Keratinocyte (primary cell): ENCODE results near the gene NALCN. TPM values are rescaled to one million over a fixed set of nuclear protein-coding genes. Genes with fewer than 3 reads are reported as not detected.

Experiments
- DNase-seq: peaks from one replicate; pipeline ENCODE4 v3.0.0-alpha.2; 2011; ENCODE audit warnings: low read depth, missing footprints, low spot score
- FAIRE-seq: peaks from 2 replicates; lab custom pipeline; 2011; peaks lifted over from hg19 to GRCh38; lab: Jason Lieb, UNC
- H2AFZ ChIP-seq: 2 replicates; pipeline ENCODE4 v1.6.0; 2012; ENCODE audit warnings: low read length, control low read depth, inconsistent platforms; ENCODE audit not compliant: control insufficient read depth
- H3K27ac ChIP-seq: 2 replicates; pipeline ENCODE4 v1.5.1; 2011; ENCODE audit warnings: low read length; ENCODE audit not compliant: control insufficient read depth, insufficient read depth
- H3K27me3 ChIP-seq: 3 replicates; pipeline ENCODE4 v1.6.0; 2011; ENCODE audit warnings: low read length; ENCODE audit not compliant: control insufficient read depth, insufficient read depth; ENCODE audit errors: extremely low read depth
- H3K36me3 ChIP-seq, 2 experiments: 2 replicates in 1 of 2; 3 replicates in 1 of 2; pipeline ENCODE4 v1.5.1; 2011; ENCODE audit warnings: low read length in 2 of 2, mild to moderate bottlenecking in 1 of 2; ENCODE audit not compliant: control insufficient read depth in 2 of 2, insufficient read depth in 2 of 2; ENCODE audit errors: extremely low read depth in 1 of 2
- H3K4me1 ChIP-seq: 3 replicates; pipeline ENCODE4 v1.5.1; 2011; ENCODE audit warnings: low read length; ENCODE audit not compliant: control insufficient read depth, insufficient read depth; ENCODE audit errors: extremely low read depth
- H3K4me2 ChIP-seq: 3 replicates; pipeline ENCODE4 v1.6.0; 2011; ENCODE audit warnings: low read depth, low read length; ENCODE audit not compliant: control insufficient read depth, insufficient read depth; ENCODE audit errors: extremely low read depth
- H3K4me3 ChIP-seq, 3 experiments: fragments of 200-600 bp in 1 of 3; sonication (generic) in 1 of 3; 2 replicates in 2 of 3; 3 replicates in 1 of 3; pipeline ENCODE4 v1.5.1; 2011 to 2016; ENCODE audit warnings: low read length in 3 of 3, mild to moderate bottlenecking in 3 of 3, control low read depth in 2 of 3, inconsistent platforms in 1 of 3, low read depth in 1 of 3, mixed read lengths in 1 of 3, mixed run types in 1 of 3, moderate library complexity in 1 of 3; ENCODE audit not compliant: control insufficient read depth in 2 of 3, insufficient read depth in 2 of 3; ENCODE audit errors: extremely low read depth in 1 of 3
- H3K79me2 ChIP-seq: 2 replicates; pipeline ENCODE4 v1.6.0; 2012; ENCODE audit warnings: low read length; ENCODE audit not compliant: control insufficient read depth, insufficient read depth
- H3K9ac ChIP-seq: 3 replicates; pipeline ENCODE4 v1.6.0; 2011; ENCODE audit warnings: low read length; ENCODE audit not compliant: control insufficient read depth, insufficient read depth; ENCODE audit errors: extremely low read depth
- H3K9me1 ChIP-seq: 3 replicates; pipeline ENCODE4 v1.6.0; 2011; ENCODE audit warnings: low read length; ENCODE audit not compliant: control insufficient read depth, insufficient read depth; ENCODE audit errors: extremely low read depth
- H3K9me3 ChIP-seq: 2 replicates; pipeline ENCODE4 v1.5.1; 2012; ENCODE audit warnings: low read depth, low read length; ENCODE audit not compliant: control insufficient read depth
- H4K20me1 ChIP-seq: 3 replicates; pipeline ENCODE4 v1.6.0; 2011; ENCODE audit warnings: low read length; ENCODE audit not compliant: control insufficient read depth, insufficient read depth; ENCODE audit errors: extremely low read depth
- EZH2 ChIP-seq: IDR thresholded peaks from one replicate; pipeline ENCODE4 v1.6.1; 2012; ENCODE audit warnings: inconsistent platforms, mild to moderate bottlenecking, low read length, moderate library complexity
- dilution Hi-C: fragments of 300-500 bp; cut with MboI; formaldehyde crosslinking; loops from one replicate; pipeline ENCODE4 v1.7.0; 2020; ENCODE audit warnings: low sequenced_read_pairs; ENCODE audit not compliant: extremely low pct_ligation_motif_present
- polyA minus RNA-seq, 3 experiments: library from RNA; depleted of rRNA, polyadenylated mRNA; stranded (reverse); fragments of >200 nt; gene quantifications; 1 replicate in 1 of 3; 2 replicates in 1 of 3; 3 replicates in 1 of 3; pipeline ENCODE4 v1.2.3, GENCODE V29; 2011
- polyA plus RNA-seq, 5 experiments: library from polyadenylated mRNA; depleted of rRNA in 3 of 5; stranded (reverse) in 3 of 5; stranded (forward) in 1 of 5; unstranded in 1 of 5; fragments of >200 nt; gene quantifications; 1 replicate in 1 of 5; 2 replicates in 3 of 5; 3 replicates in 1 of 5; pipeline versions ENCODE4 v1.2.1 to v1.2.3, GENCODE V29; 2011 to 2012; ENCODE audit warnings: missing spikeins in 2 of 5, low read depth in 1 of 5, low replicate concordance in 1 of 5
- TF ChIP-seq, protein P1 (sequence below), 3 experiments: IDR thresholded peaks in 1 of 3; conservative IDR thresholded peaks in 1 of 3; optimal IDR thresholded peaks in 1 of 3; 2 replicates in 2 of 3; 3 replicates in 1 of 3; pipeline versions ENCODE3 to v1.5.1; 2011; ENCODE audit warnings: low read length in 3 of 3, mild to moderate bottlenecking in 3 of 3, moderate library complexity in 2 of 3, control low read depth in 1 of 3, inconsistent platforms in 1 of 3; ENCODE audit not compliant: insufficient read depth in 2 of 3; ENCODE audit errors: extremely low read depth in 1 of 3

Gene NALCN
- polyA plus RNA-seq (0.07 to 0.16 TPM (median 0.12 TPM) in 3 replicates), polyA minus RNA-seq (0.33 to 0.38 TPM in 2 of 3 replicates, not detected in the other)
- not detected for polyA plus RNA-seq (2011; ENCODE audit: low read depth)
- 0.27 and 0.43 TPM in 2 replicates for polyA plus RNA-seq (2011; cell fraction: cytosol; rRNA removed)
- polyA plus RNA-seq (2011; cell fraction: nucleus; rRNA removed), result 0.17 and 0.28 TPM in 2 replicates
- 0.03 TPM in 1 of 2 replicates, not detected in the other for polyA plus RNA-seq (2012; ENCODE audit: low replicate concordance)
- polyA minus RNA-seq (2011; cell fraction: cytosol; rRNA and poly(A)+ RNA removed), result not detected
- polyA minus RNA-seq (2011; cell fraction: nucleus; rRNA and poly(A)+ RNA removed), result 0.11 and 1.3 TPM in 2 replicates

GRCh38 chr13:101416181-101417042 is at the start of gene NALCN:
Gene NALCN, minus strand, starts transcription at chr13:101416508. Its CDS starts 17,382 bp downstream, at chr13:101399126.
- peaks cover 3% of the 10 kb centered on the region for H3K4me1 ChIP-seq
- no peaks in the 10 kb centered on the region for H3K79me2 ChIP-seq
- peak within 1 kb of the TSS; percentile 33 to 74 (median 65) for H3K4me3 ChIP-seq
- dilution Hi-C loops, result no loop called here
- FAIRE-seq, result no peak
- peak within 1 kb of the TSS; percentile 85 for H3K4me2 ChIP-seq
- no peaks in the 10 kb centered on the region for H4K20me1 ChIP-seq
- H3K27me3 ChIP-seq, result peaks cover 9% of the 10 kb centered on the region
- H3K27ac ChIP-seq, result no peak within 1 kb of the TSS
- H3K9me3 ChIP-seq, result no peaks in the 10 kb centered on the region
- DNase-seq, result no peak
- peak within 1 kb of the TSS; percentile 58 for H3K9ac ChIP-seq
- H2AFZ ChIP-seq, result peak within 1 kb of the TSS; percentile 87
- H3K9me1 ChIP-seq, result no peaks in the 10 kb centered on the region
- no peaks in the 10 kb centered on the region for H3K36me3 ChIP-seq
- TF ChIP-seq, protein P1, sequence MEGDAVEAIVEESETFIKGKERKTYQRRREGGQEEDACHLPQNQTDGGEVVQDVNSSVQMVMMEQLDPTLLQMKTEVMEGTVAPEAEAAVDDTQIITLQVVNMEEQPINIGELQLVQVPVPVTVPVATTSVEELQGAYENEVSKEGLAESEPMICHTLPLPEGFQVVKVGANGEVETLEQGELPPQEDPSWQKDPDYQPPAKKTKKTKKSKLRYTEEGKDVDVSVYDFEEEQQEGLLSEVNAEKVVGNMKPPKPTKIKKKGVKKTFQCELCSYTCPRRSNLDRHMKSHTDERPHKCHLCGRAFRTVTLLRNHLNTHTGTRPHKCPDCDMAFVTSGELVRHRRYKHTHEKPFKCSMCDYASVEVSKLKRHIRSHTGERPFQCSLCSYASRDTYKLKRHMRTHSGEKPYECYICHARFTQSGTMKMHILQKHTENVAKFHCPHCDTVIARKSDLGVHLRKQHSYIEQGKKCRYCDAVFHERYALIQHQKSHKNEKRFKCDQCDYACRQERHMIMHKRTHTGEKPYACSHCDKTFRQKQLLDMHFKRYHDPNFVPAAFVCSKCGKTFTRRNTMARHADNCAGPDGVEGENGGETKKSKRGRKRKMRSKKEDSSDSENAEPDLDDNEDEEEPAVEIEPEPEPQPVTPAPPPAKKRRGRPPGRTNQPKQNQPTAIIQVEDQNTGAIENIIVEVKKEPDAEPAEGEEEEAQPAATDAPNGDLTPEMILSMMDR (optimal IDR thresholded peaks at IDR 0.05 in 1 of 3, IDR thresholded peaks at IDR 0.05 in 1 of 3, conservative IDR thresholded peaks at IDR 0.05 in 1 of 3; ENCODE audit: extremely low read depth in 1 of 3, insufficient read depth in 2 of 3, low read length in 3 of 3), result no peak
- TF ChIP-seq EZH2, result peak; percentile 49

DNA sequence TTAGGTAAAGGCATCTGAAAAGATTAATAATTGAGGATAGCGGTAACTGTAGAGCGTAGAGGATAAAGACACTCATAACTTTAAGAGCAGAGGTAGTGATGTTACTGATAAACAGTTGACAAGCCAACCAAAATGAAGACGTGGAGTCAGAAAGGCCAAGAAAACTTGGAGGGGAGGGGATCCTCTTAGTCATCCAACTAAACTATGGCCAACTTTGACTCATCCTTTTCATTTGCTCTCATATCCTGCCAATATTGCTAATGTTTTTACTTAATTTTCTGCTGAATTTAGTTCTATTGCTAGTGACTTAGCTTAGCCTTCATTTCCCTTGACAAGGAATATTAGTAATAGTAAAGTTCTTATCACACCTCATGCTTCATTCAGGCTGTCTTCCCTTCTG is 49.6 kb upstream of the NALCN start:
- Histone ChIP-seq H4K20me1 (no peaks in the 10 kb centered on the region), H3K4me3 (no peak overlapping the region), H3K36me3 (no peaks in the 10 kb centered on the region), H2AFZ (no peak overlapping the region), H3K27ac (no peak overlapping the region), H3K9ac (no peak overlapping the region), H3K4me2 (no peak overlapping the region), H3K27me3 (no peaks in the 10 kb centered on the region), H3K79me2 (no peaks in the 10 kb centered on the region), H3K9me1 (no peaks in the 10 kb centered on the region), H3K9me3 (no peaks in the 10 kb centered on the region), H3K4me1 (peaks cover 7% of the 10 kb centered on the region)
- DNase-seq (no peak), FAIRE-seq (no peak)
- dilution Hi-C loops, result no loop called here
- TF ChIP-seq, protein P1 (optimal IDR thresholded peaks at IDR 0.05 in 1 of 3, IDR thresholded peaks at IDR 0.05 in 1 of 3, conservative IDR thresholded peaks at IDR 0.05 in 1 of 3; ENCODE audit: extremely low read depth in 1 of 3, insufficient read depth in 2 of 3, low read length in 3 of 3), result no peak
- no peak for TF ChIP-seq EZH2
